GM12878 (cell line): ENCODE measurements around the gene RAD51B. TPM values are rescaled to one million over a fixed set of nuclear protein-coding genes. Genes with fewer than 3 reads are reported as not detected.

ENCODE experiments used
- ATAC-seq: fragments of 200-7000 bp; cut with Tn5 transposase; 3 replicates; pipeline ENCODE4 v1.9.1; 2020; ENCODE audit warnings: mild to moderate bottlenecking, moderate library complexity
- BruUV-seq: library from RNA; stranded (reverse); fragments of 400-500 nt; replicated peaks from 2 replicates; lab custom pipeline; 2021; lab: Mats Ljungman, UMichigan
- CTCF ChIA-PET: fragments of 300-600 bp; sonication (Branson Sonifier 250); formaldehyde crosslinking; extraction: SDS; loops from one replicate; lab custom pipeline; 2021; ENCODE audit warnings: inconsistent platforms; lab: Yijun Ruan, JAX
- POLR2A ChIA-PET: fragments of 350-600 bp; formaldehyde crosslinking; extraction: SDS; loops from one replicate; lab custom pipeline; 2021; ENCODE audit warnings: inconsistent platforms; lab: Charles Lee
- RAD21 ChIA-PET: fragments of 300-600 bp; sonication (Branson Sonifier 250); formaldehyde crosslinking; loops from one replicate; lab custom pipeline; 2023; ENCODE audit warnings: antibody characterized with exemption; ENCODE audit not compliant: unreplicated experiment; lab: Charles Lee
- SMC1A ChIA-PET: fragments of 300-600 bp; sonication (Branson Sonifier 250); formaldehyde crosslinking; loops from one replicate; lab custom pipeline; 2023; ENCODE audit not compliant: unreplicated experiment, uncharacterized antibody; lab: Charles Lee
- DNase-seq: peaks from one replicate; pipeline ENCODE4 v3.0.0-alpha.2; 2011; ENCODE audit warnings: low read depth, low spot score
- FAIRE-seq: peaks from 3 replicates; lab custom pipeline; 2011; peaks lifted over from hg19 to GRCh38; lab: Jason Lieb, UNC
- H2AFZ ChIP-seq: 2 replicates; pipeline ENCODE4 v1.6.0; 2011; ENCODE audit warnings: low read depth, low read length, control low read depth; ENCODE audit not compliant: control insufficient read depth
- H3K27ac ChIP-seq: 2 replicates; pipeline ENCODE4 v1.5.1; 2011; ENCODE audit warnings: control low read depth; ENCODE audit not compliant: control insufficient read depth, insufficient read depth
- H3K27me3 ChIP-seq, 2 experiments: replicated peaks in 1 of 2; 2 replicates each; pipeline versions ENCODE4 v1.6.0 to v1.6.1; 2011; ENCODE audit warnings: low read length in 1 of 2; ENCODE audit not compliant: control insufficient read depth in 2 of 2, insufficient read depth in 2 of 2
- H3K36me3 ChIP-seq, 2 experiments: 2 replicates each; pipeline ENCODE4 v1.5.1; 2011; ENCODE audit warnings: low read length in 1 of 2; ENCODE audit not compliant: control insufficient read depth in 2 of 2, insufficient read depth in 2 of 2
- H3K4me1 ChIP-seq: 2 replicates; pipeline ENCODE4 v1.6.1; 2011; ENCODE audit warnings: mild to moderate bottlenecking, low read length, moderate library complexity, mixed read lengths; ENCODE audit not compliant: control insufficient read depth, insufficient read depth
- H3K4me2 ChIP-seq: 2 replicates; pipeline ENCODE4 v1.6.0; 2011; ENCODE audit warnings: control low read depth; ENCODE audit not compliant: control insufficient read depth, insufficient read depth
- H3K4me3 ChIP-seq: fragments of 200-600 bp; sonication (generic); 2 replicates; pipeline ENCODE4 v1.5.1; 2016
- H3K79me2 ChIP-seq: 2 replicates; pipeline ENCODE4 v1.6.0; 2011; ENCODE audit warnings: low read length; ENCODE audit not compliant: control insufficient read depth, insufficient read depth
- H3K9ac ChIP-seq: 2 replicates; pipeline ENCODE4 v1.8.0; 2011; ENCODE audit warnings: low read length, control low read depth, mixed read lengths; ENCODE audit not compliant: control insufficient read depth, insufficient read depth
- H3K9me3 ChIP-seq: replicated peaks from 3 replicates; pipeline ENCODE4 v1.5.1; 2011; ENCODE audit warnings: mild to moderate bottlenecking, low read length; ENCODE audit not compliant: control insufficient read depth, insufficient read depth
- H4K20me1 ChIP-seq: 2 replicates; pipeline ENCODE4 v1.6.0; 2011; ENCODE audit not compliant: control insufficient read depth, insufficient read depth
- ATF7 ChIP-seq: fragments of 450-650 bp; IDR thresholded peaks from 2 replicates; pipeline ENCODE4 v1.6.1; 2016; ENCODE audit warnings: low read depth, mild to moderate bottlenecking
- BACH1 ChIP-seq: fragments of 450-650 bp; IDR thresholded peaks from 2 replicates; pipeline ENCODE4 v1.6.1; 2017; ENCODE audit warnings: mild to moderate bottlenecking, borderline replicate concordance
- EED ChIP-seq: sonication (generic); IDR thresholded peaks from 2 replicates; pipeline ENCODE4 v1.6.1; 2016; ENCODE audit warnings: antibody characterized with exemption, low read depth
- IRF4 ChIP-seq: IDR thresholded peaks from 2 replicates; pipeline ENCODE4 v1.6.1; 2011; ENCODE audit warnings: low read depth, low read length
- KLF5 ChIP-seq: fragments of 450-650 bp; IDR thresholded peaks from 2 replicates; pipeline ENCODE4 v1.6.1; 2014; ENCODE audit warnings: mild to moderate bottlenecking; ENCODE audit not compliant: partially characterized antibody
- NBN ChIP-seq: fragments of 450-650 bp; IDR thresholded peaks from 2 replicates; pipeline ENCODE4 v1.6.1; 2016
- NR2C2 ChIP-seq: IDR thresholded peaks from 2 replicates; pipeline ENCODE4 v1.6.1; 2011; ENCODE audit warnings: borderline replicate concordance, low read depth; ENCODE audit not compliant: control insufficient read depth, insufficient read length
- POLR2A ChIP-seq: IDR thresholded peaks from 2 replicates; pipeline ENCODE4 v1.6.1; 2011; ENCODE audit warnings: low read depth, mild to moderate bottlenecking, low read length
- POU2F2 ChIP-seq: IDR thresholded peaks from 3 replicates; pipeline ENCODE4 v1.6.1; 2011; ENCODE audit warnings: low read depth, mild to moderate bottlenecking, low read length, borderline replicate concordance
- RB1 ChIP-seq: fragments of 450-650 bp; formaldehyde crosslinking; IDR thresholded peaks from 2 replicates; pipeline ENCODE4 v1.6.1; 2017; ENCODE audit warnings: mild to moderate bottlenecking, borderline replicate concordance
- SIN3A ChIP-seq: IDR thresholded peaks from 2 replicates; pipeline ENCODE4 v1.6.1; 2012; ENCODE audit warnings: low read depth, low read length, improper control_type of control experiment
- SP1 ChIP-seq: IDR thresholded peaks from one replicate; pipeline ENCODE4 v1.6.1; 2011; ENCODE audit warnings: low read depth, low read length
- SUPT20H ChIP-seq: IDR thresholded peaks from 2 replicates; pipeline ENCODE4 v1.6.1; 2011; ENCODE audit warnings: low read depth, mild to moderate bottlenecking, low read length, moderate library complexity, borderline replicate concordance; ENCODE audit not compliant: control insufficient read depth
- SUZ12 ChIP-seq: fragments of 200-600 bp; sonication (generic); IDR thresholded peaks from one replicate; pipeline ENCODE4 v1.6.1; 2018; ENCODE audit warnings: antibody characterized with exemption, mild to moderate bottlenecking; ENCODE audit not compliant: unreplicated experiment
- ZNF384 ChIP-seq: IDR thresholded peaks from 2 replicates; pipeline ENCODE4 v1.6.1; 2012; ENCODE audit warnings: low read depth, mild to moderate bottlenecking, low read length, improper control_type of control experiment, borderline replicate concordance
- WGBS: methylation state at CpG from one replicate; pipeline ENCODE4 v1.1.6; 2016; ENCODE audit warnings: low lambda C conversion rate; ENCODE audit not compliant: insufficient replicate concordance, insufficient coverage; ENCODE audit errors: missing lambda C conversion rate; 5-methylcytosine and 5-hydroxymethylcytosine counted together
- in situ Hi-C: fragments of 300-500 bp; cut with MboI; formaldehyde crosslinking; loops from 9 replicates; pipeline ENCODE4 v1.14.3; 2018; ENCODE audit warnings: mixed read lengths
- intact Hi-C: fragments of 100-400 bp; cut with micrococcal nuclease; formaldehyde crosslinking; loops from one replicate; pipeline ENCODE4 v1.14.2; 2022; ENCODE audit not compliant: unreplicated experiment
- polyA plus RNA-seq, 11 experiments: library from polyadenylated mRNA; depleted of rRNA in 4 of 11; unstranded in 6 of 11; stranded (reverse) in 5 of 11; fragments of >200 nt; fragmentation: Nextera tagmentation in 4 of 11; fragmentation: Illumina TruSeq in 1 of 11; extraction: Ambion mirVana in 4 of 11; extraction: Trizol in 1 of 11; gene quantifications; 1 replicate in 1 of 11; 2 replicates in 10 of 11; pipeline versions ENCODE4 v1.2.1 to v1.2.3, GENCODE V29; 2011 to 2016; ENCODE audit warnings: inconsistent platforms in 2 of 11, missing spikeins in 2 of 11, low read depth in 1 of 11
- total RNA-seq, 4 experiments: library from RNA; depleted of rRNA in 3 of 4; stranded (reverse); fragments of >200 nt in 3 of 4; fragmentation: Illumina TruSeq in 1 of 4; extraction: Trizol in 1 of 4; gene quantifications; 2 replicates each; pipeline versions ENCODE4 v1.2.1 to v1.2.3, GENCODE V29; 2013 to 2021
- TF ChIP-seq, protein P1 (sequence below), 3 experiments: IDR thresholded peaks in 2 of 3; conservative IDR thresholded peaks in 1 of 3; 2 replicates each; pipeline ENCODE4 v1.5.1; 2011; ENCODE audit warnings: low read depth in 3 of 3, low read length in 3 of 3, mild to moderate bottlenecking in 3 of 3, control low read depth in 2 of 3, moderate library complexity in 2 of 3, inconsistent platforms in 1 of 3, mixed read lengths in 1 of 3; ENCODE audit not compliant: control insufficient read depth in 2 of 3, insufficient read depth in 1 of 3; ENCODE audit errors: extremely low read depth in 1 of 3
- TF ChIP-seq, protein P2 (sequence below): IDR thresholded peaks from 2 replicates; pipeline ENCODE4 v1.6.1; 2012; ENCODE audit warnings: low read depth, low read length, improper control_type of control experiment

RAD51B gene
- total and polyA plus RNA-seq, 10 of the 15 experiments (the other 5 are each of a cell fraction or from before 2014, with no cell fraction given): 9.8 to 26.8 (median 21.3) TPM

DNA sequence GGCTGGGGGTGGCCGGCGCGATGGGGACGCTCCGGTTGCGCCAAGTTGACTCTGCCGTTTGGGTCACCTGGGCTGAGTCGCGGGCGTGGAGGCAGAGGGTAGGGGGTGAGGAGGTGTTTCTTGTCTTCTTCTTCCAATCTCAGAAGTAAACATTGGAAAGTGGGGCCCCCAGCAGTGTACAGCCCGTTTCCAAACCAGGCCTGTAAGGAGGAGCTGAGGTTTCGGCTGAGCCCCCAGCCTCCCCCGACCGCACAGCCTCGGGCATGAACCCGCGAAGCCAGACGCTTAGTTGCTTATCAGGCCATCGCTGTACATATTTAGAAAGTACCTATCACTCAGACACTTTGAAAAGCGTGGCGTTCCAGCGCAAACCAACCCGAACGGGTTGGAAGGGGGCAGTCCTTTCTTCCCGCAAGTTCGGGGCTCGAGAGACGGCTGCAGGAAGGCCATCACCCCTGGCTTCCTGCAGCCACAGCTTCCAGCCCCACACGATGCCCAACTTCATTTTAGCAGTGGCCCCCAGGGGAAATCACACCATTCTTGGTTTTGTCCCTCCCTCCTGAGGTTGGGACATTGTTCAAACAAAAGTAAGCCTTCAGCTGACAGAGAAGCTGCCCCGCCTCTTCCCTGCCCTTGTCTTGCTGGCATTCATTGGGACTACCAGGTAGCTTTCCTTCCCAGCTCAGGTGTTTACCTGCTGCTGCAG is 809.2 kb downstream of the RAD51B start (continued):
- TF ChIP-seq, protein P1, sequence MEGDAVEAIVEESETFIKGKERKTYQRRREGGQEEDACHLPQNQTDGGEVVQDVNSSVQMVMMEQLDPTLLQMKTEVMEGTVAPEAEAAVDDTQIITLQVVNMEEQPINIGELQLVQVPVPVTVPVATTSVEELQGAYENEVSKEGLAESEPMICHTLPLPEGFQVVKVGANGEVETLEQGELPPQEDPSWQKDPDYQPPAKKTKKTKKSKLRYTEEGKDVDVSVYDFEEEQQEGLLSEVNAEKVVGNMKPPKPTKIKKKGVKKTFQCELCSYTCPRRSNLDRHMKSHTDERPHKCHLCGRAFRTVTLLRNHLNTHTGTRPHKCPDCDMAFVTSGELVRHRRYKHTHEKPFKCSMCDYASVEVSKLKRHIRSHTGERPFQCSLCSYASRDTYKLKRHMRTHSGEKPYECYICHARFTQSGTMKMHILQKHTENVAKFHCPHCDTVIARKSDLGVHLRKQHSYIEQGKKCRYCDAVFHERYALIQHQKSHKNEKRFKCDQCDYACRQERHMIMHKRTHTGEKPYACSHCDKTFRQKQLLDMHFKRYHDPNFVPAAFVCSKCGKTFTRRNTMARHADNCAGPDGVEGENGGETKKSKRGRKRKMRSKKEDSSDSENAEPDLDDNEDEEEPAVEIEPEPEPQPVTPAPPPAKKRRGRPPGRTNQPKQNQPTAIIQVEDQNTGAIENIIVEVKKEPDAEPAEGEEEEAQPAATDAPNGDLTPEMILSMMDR (IDR thresholded peaks at IDR 0.05 in 2 of 3, conservative IDR thresholded peaks at IDR 0.05 in 1 of 3; ENCODE audit: control insufficient read depth in 2 of 3, extremely low read depth in 1 of 3, insufficient read depth in 1 of 3, low read depth in 3 of 3, low read length in 3 of 3): no peak
- TF ChIP-seq SP1 (no peak), IRF4 (no peak), ATF7 (no peak), POU2F2 (no peak), EED (no peak), NR2C2 (no peak), RB1 (no peak)
- TF ChIP-seq, protein P2, sequence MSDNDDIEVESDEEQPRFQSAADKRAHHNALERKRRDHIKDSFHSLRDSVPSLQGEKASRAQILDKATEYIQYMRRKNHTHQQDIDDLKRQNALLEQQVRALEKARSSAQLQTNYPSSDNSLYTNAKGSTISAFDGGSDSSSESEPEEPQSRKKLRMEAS: no peak
- TF ChIP-seq, all 136 proteins: peak for 0

DNA sequence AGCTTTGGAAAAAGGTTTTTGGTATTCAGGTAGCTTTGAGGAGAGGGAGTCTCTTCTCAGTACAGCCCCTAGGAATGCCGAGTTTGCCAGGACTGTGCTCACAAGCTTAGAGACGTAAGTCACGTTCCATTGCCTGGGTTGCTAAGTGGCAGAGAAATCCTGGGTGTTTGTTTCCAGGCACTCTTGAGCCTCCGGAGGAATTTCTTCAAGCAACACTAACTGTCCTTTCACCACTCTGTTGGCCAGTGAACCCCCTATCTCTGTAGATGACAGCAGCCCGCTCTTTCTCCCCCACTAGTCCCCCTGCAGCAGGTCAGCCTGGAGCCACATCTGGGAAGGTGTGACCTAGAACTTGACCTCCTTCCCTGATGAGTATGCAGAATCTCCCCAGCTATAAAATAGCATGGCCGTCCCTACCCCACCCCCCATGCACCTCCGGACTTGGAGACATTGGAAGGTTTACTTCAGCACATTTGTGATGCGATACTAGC is 810.5 kb downstream of the RAD51B start:
- DNase-seq: no peak
- ChIA-PET CTCF (no interaction called here), POLR2A (interaction anchor here (0.6 to 0.9 kb wide), 2 partner anchors 9 to 99 kb away, joined by 3 to 4 read pairs; no protein-coding TSS in a partner anchor), RAD21 (interaction anchor here (0.8 kb wide), 1 partner anchor 157 kb away, joined by 3 read pairs; no protein-coding TSS in a partner anchor), SMC1A (interaction anchor here (0.6 to 1.9 kb wide), 7 partner anchors 9 to 747 kb away, joined by 3 to 7 read pairs (median 3); no protein-coding TSS in a partner anchor)
- Histone ChIP-seq H3K79me2 (no peaks in the 10 kb centered on the region), H4K20me1 (no peaks in the 10 kb centered on the region), H3K27ac (no peak overlapping the region), H3K9ac (no peak overlapping the region), H3K4me2 (no peak overlapping the region), H3K4me3 (no peak overlapping the region), H3K27me3 (no peaks in the 10 kb centered on the region; a peak in 1 of 4 replicates), H2AFZ (no peak overlapping the region), H3K9me3 (no peaks in the 10 kb centered on the region; the same call in 2 of the 3 replicates), H3K4me1 (peaks cover 4% of the 10 kb centered on the region), H3K36me3 (no peaks in the 10 kb centered on the region)
- ATAC-seq: no peak
- no peak for FAIRE-seq
- in situ Hi-C loops (no loop called here), intact Hi-C loops (no loop called here)
- no TSS peak for BruUV-seq
- WGBS: 83% methylated on average over 8 of the region's 8 CpGs
- no peak for TF ChIP-seq NBN
- TF ChIP-seq SUPT20H: no peak
- no peak for TF ChIP-seq BACH1
- TF ChIP-seq ZNF384: no peak
- no peak for TF ChIP-seq SIN3A
- no peak for TF ChIP-seq SP1
- TF ChIP-seq SUZ12: no peak
- TF ChIP-seq POLR2A: no peak
- no peak for TF ChIP-seq KLF5
